Stimulated activated CD4-positive, alpha-beta T cell treated with anti-CD3 and anti-CD28 coated beads, Interleukin-2, amount 100 ng/mL, for 4 hours (primary cell): ENCODE data around the gene DIPK1A.

ENCODE experiments used
- DNase-seq: peaks from one replicate; pipeline ENCODE4 v3.0.0-alpha.2; 2020; ENCODE audit warnings: low read depth

Gene DIPK1A

DNA sequence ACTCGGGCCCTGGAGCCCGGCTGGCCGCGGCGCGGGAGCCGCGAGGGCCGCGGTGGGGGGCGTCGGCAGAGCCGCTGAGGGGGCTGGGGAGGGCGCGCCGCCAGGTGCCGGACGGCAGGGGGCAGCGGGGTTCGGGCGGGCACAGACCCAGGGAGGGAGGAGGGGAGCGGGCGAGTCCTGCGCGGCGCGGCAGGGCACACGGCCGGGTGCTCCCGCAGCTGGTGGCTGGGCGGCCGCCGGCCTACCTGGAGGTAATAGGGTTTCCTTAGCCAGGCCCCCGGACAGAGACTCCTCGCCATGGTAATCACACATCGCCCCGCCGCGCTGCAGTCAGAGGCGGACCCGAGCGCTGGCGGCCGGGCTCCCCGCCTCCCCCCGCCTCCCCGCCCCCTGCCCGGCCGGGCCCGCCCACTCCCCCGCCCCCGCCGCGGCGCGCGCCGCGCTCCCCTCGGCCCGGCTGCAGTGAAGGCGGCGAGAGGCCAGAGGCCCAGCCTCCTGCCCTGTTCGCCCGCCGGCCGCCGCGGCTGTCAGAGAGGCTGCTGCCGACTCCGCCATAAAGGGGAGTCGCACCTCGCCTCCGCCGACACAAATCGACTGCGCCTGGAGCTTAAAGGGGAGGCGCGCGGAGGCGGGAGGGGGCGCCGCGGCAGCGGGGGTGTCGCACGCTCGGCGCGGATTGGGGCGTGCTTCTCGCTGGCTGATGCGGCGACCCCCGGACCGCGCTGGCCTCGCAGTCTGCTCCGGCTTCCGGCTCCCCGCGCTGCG, at the start of gene DIPK1A:
Gene DIPK1A, minus strand, starts transcription at position 332 of the 765 bp plus-strand sequence. Its CDS starts 33 bp downstream, at position 299.
- peak; percentile 64 for DNase-seq

DNA sequence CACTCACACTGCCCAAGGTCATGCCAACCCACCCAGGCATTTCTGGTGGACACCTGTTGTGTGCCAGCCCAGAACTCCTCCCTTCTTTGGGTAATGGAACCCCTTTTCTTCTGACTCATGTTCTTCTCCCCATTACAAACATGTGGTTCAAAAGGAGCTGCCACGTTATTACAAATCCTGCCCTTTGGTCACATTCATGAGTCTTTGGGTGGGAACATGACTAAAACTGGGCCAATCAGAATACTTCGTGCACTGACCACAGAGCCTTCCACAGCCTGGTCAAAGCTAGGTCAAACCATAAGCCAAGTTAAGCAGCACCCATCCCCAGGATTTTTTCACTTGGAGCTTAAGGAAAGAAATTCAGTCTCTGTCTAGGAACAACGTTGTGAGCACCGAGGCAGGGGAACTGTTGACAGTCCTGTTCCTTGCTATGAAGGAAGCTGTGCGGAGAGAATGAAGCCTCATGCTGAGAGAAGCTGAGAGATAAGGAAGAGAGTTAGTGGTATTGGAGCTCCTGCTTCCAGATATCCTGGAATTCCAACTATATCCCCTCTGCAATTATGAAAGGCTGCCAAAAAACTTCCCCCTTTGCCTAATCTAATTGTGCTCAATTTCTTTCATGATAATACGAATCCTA, 46.8 kb upstream of the DIPK1A start:
- no peak for DNase-seq

DNA sequence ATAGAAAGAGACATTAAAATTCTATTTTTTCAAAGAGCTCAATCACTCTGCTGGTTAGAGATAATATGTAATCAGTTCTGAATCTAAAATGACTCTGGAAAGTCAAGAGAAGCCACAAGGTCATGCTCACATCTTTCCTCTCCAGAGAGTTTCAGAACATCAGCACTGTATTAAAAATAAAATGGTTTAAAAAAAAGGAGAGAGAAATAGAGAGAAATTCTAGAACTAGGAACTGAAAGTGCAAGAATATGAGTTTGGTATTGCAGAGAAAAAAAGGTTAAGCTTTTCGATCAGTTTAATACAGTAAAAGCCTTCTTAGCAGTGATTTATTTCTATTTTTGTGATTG, 44.0 kb upstream of the DIPK1A start:
- no peak for DNase-seq

GRCh38 chr1:93004566-93005251, 43.4 kb upstream of the DIPK1A start:
- DNase-seq = no peak

- no peak for DNase-seq
These were observed 42.7 kb upstream of the DIPK1A start for GRCh38 chr1:93003981-93004380.

DNA sequence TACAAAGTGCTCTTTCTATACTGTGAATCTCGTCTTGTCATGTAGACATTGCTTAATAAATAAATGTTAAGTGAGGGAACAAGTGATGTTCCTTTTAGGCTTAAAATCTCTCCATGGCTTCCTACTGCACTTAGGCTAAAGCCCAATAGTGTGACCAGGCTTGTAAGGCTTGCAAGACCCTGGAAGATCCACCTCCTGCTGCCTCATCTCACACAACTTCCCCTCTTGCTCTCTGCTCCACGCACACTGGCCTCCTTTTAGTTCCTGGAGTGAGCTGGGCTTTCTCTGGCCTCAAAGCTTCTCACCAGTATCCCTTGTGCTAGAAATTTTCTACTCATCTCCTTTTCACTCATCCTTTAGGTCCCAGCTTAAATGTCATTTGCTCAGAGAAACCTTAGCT, 41.5 kb upstream of the DIPK1A start:
- DNase-seq = no peak

- no peak for DNase-seq
These were observed 40.6 kb upstream of the DIPK1A start for GRCh38 chr1:93001893-93002292.

DNA sequence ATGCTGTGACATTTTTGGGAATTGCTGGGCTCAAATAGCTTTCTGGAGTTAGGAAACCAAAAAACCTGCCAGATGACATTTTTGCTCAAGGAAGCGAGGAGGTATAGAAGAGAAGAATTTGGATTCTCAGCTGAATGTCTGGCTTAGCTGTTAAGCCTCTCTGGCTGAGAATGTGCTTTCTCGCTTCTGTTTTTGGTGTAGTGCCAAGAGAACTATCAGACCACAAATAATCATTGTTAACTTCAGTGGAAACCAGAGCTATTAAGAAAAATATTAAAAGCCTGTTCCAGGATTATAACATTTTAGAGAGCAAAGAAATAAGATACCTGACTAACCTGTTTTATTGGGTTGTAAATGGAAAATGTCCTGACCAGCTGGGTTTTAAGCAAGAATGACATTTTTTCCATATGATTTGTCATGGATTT, 39.5 kb upstream of the DIPK1A start:
- no peak for DNase-seq

DNA sequence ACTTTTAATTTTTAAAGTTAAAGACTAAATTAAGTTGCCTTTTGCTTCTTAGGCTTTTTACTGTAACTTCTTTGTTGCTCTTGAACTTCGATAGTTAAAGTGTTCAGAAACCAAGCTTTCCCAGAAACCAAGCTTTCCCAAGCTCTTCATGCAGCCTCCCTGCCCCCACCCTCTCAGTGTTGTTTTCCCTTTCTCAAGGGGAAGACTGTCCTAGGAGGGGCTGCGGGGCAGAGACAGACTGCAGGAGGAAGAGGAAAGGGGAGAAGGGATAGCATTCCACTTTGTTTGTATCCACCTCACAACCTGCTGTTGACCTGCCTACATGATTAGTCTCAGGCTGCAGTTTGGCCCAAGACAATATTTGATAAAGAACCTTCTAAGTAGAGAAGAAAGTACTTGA, 39.0 kb upstream of the DIPK1A start:
- DNase-seq = no peak

- DNase-seq = no peak
These were observed 37.6 kb upstream of the DIPK1A start for GRCh38 chr1:92998821-92999220.

DNA sequence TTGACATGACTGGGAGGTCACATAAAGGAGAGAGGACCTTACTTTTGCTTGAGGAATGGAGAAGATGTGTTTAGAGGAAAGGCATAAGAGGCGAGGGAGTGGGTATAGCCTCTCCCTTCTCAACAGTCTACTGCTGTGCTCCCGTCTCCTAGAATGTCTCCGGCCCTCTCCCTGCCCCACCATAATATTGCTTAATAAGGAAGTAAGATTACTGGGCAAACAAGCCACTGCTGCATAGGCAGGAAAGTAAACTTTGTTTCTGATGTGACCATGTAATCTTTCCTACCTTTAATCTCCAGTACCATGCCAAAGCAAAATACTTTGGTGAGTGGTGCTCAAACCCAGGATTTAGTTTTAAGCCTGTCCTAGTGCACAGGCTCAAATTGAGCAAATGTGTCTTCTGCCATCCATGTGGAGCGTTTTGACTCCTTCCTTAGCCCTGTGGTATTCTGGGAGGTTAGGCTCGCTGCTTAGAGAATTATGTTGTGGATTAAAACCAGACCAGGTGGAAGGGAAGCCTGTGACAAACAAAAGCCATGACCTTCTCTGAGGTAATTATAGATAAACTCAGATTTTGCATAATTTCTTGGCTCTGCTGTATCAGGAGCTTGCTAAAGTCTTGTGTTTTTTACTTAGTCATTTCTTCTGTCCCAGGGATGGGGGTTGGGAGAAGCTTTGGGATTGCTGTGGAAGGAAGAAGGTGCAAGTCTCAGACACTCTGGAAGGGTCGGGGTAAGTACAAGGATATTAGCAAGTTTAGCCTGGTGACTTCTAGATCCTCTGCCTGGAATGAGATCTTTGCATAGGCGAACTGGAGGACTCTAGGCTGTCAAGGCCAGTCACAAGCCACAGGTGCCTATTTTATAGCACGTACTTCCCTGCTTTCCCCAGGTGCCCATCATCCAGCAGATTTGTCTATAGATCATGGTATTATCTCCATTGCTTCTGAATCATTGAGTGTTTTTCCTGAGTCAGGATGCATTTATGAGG, 34.5 kb upstream of the DIPK1A start:
- no peak for DNase-seq

DNA sequence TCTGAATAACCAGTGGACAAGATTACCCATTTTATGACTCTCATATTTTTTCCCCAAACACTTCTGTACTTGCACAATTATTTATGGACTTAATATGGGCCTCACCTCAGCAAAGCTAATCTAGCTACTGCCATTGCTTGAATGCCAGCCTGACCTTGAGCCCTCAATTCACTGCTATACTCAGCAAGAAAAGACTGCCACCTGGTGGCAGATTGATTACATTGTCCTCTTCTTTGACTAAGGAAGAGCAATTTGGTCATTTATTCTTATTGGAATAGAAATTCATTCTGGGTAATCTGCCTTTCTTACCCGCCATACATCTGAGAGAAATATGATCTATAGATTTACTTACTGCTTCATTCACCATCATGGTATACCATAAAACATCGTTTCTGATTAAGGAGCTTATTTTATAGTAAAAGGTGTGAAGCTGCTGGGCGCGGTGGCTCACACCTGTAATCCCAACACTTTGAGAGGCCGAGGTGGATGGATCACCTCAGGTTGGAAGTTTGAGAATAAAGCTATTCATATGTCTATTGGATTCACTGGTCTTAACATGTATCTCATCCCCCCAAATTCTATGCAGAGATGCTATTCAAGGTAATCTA, 32.9 kb upstream of the DIPK1A start:
- DNase-seq = peak; percentile 70

- no peak for DNase-seq
These were observed 32.3 kb upstream of the DIPK1A start for GRCh38 chr1:92993581-92993980.

DNA sequence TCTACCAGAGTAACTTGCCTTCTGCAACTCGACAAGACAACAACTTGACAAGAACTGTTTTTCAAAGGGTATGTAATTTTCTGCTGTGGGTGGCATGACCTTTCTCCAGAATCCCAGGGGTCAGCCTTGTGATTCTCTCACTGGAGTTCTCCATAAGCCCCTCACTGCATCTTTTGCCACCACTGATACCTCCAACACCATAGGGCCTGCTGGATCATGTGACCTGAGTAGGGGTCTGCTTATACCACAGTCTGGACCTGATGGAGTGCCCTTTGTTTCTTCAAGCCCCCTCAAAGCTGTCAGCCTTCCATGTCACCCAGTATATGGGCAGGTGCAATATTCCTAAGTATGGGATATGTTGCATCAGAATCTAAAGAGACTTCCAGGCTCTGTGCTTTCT, 31.6 kb upstream of the DIPK1A start:
- DNase-seq = no peak

- no peak for DNase-seq
These were observed 30.8 kb upstream of the DIPK1A start for GRCh38 chr1:92992054-92992453.

GRCh38 chr1:92990828-92991227, 29.6 kb upstream of the DIPK1A start:
- DNase-seq = no peak

DNA sequence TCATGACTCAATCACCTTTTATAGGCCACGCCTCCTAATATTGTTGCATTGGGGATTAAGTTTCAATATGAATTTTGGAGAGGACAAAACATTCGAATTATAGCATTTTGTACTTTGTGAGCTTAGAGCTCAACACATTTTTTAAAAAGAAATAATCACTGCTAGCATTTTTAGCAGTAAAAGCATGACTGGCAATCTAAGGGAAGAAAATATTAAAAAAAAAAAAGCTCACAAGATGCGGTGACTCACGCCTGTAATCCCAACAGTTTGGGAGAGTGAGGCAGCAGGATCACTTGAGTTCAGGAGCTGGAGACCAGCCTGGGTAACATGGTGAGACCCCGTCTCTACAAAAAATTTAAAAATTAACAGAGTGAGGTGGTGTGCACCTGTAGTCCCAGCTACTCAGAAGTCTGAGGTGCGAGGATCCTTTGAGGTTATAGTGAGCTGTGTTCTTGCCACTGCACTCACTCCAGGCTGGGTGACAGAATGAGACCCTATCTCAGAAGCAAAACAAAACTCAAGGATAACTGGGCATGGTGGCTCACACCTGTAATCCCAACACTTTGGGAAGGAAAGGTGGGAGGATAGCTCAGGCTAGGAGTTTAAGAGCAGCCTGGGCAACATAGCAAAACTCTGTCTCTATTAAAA, 28.8 kb upstream of the DIPK1A start:
- DNase-seq = no peak

DNA sequence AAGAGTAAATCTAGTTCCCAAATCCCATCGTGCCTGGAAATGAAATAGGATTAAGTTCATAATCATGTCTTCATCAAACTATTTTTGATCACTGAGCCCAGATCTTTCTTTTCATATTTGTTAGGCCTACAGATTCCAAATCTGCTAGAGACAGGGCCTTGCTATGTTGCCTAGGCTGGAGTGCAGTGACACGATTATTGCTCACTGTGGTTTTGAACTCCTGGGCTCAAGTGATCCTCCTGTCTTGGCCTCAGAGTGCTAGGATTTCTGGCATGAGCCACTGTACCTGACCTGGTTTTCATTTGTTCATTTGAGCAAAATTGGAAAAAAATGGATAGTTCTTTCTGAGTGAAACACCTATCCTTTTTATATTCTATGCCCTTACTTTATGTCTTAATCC, 28.0 kb upstream of the DIPK1A start:
- DNase-seq = no peak

- DNase-seq = no peak
These were observed 26.2 kb upstream of the DIPK1A start for GRCh38 chr1:92987462-92987861.

GRCh38 chr1:92985101-92985500, 23.8 kb upstream of the DIPK1A start:
- DNase-seq = no peak
